GM21786 (cell line): ENCODE data around the gene TRAF3IP1.
A peak's percentile ranks its signal among the peaks of the same experiment; 100 is the strongest.

Experiments used
- ATAC-seq: cut with Tn5 transposase; IDR thresholded peaks from one replicate; pipeline ENCODE4 v1.9.1; 2021; ENCODE audit not compliant: unreplicated experiment

TRAF3IP1 gene

GRCh38 chr2:238287737-238288649 lies 32.3 kb upstream of the TRAF3IP1 start, which contains the start of gene PER2:
TSS of gene PER2 (minus strand) at chr2:238288610. CDS start at chr2:238277936, 10,674 bp downstream.
- peak; percentile 33 for ATAC-seq

- ATAC-seq, result peak; percentile 88
Measured at GRCh38 chr2:238288650-238289573, 31.4 kb upstream of the TRAF3IP1 start.

GRCh38 chr2:238289574-238289973 lies 30.7 kb upstream of the TRAF3IP1 start:
- no peak for ATAC-seq

GRCh38 chr2:238290091-238290509 lies 30.2 kb upstream of the TRAF3IP1 start:
- ATAC-seq, result no peak

- no peak for ATAC-seq
Measured at GRCh38 chr2:238290715-238291549, 29.4 kb upstream of the TRAF3IP1 start.

GRCh38 chr2:238291550-238292281 lies 28.6 kb upstream of the TRAF3IP1 start:
- no peak for ATAC-seq

- no peak for ATAC-seq
Measured at GRCh38 chr2:238294046-238294392, 26.3 kb upstream of the TRAF3IP1 start.

GRCh38 chr2:238294393-238295143 lies 25.8 kb upstream of the TRAF3IP1 start:
- no peak for ATAC-seq

- no peak for ATAC-seq
Measured at GRCh38 chr2:238295144-238296112, 24.9 kb upstream of the TRAF3IP1 start.

- ATAC-seq, result no peak
Measured at GRCh38 chr2:238296638-238297457, 23.5 kb upstream of the TRAF3IP1 start.

GRCh38 chr2:238299803-238300202 lies 20.5 kb upstream of the TRAF3IP1 start:
- no peak for ATAC-seq

- no peak for ATAC-seq
Measured at GRCh38 chr2:238302087-238302486, 18.2 kb upstream of the TRAF3IP1 start.

- no peak for ATAC-seq
Measured at GRCh38 chr2:238302751-238303150, 17.6 kb upstream of the TRAF3IP1 start.

- ATAC-seq, result no peak
Measured at GRCh38 chr2:238304116-238304515, 16.2 kb upstream of the TRAF3IP1 start.

GRCh38 chr2:238305092-238305862 lies 15.0 kb upstream of the TRAF3IP1 start:
- no peak for ATAC-seq

- ATAC-seq, result no peak
Measured at GRCh38 chr2:238305965-238306671, 14.2 kb upstream of the TRAF3IP1 start.
